ENCODE results near the gene TFF3. TPM values are rescaled to one million over a fixed set of nuclear protein-coding genes. Genes with fewer than 3 reads are reported as not detected.

Gene TFF3
- total RNA-seq, 2 experiments from 2014 or later: not detected

DNA sequence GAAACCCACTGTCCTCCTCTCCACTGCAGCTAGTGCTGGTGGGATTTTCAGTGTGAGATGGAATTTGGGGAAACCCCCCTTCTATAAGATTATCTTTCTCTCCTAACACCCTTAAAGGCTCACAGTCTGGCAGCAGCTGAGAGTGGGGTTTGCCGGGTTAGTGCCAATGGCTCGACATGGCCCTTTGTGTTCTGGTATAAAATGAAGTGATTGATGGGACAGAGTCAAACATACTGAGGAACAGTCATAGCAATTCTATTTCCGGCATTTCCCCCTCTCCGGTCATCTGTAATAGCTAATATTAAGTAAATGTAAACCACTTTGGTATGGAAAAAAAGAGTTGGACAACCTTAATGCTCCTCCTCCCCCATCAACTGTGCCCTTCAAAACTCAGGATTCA, 37.6 kb downstream of the TFF3 start:
- TF ChIP-seq CTCF (IDR thresholded peaks at IDR 0.05): no peak
- intact Hi-C loops (cut with DNase I, micrococcal nuclease): no loop called here
- H3K36me3 ChIP-seq (ENCODE audit: insufficient read depth, low read length): peaks cover 61% of the 10 kb centered on the region
- H3K36me3 Mint-ChIP-seq (ENCODE audit: low read depth): peaks cover 80% of the 10 kb centered on the region
- no peaks in the 10 kb centered on the region for H3K9me3 ChIP-seq (ENCODE audit: control insufficient read depth in 1 of 2, insufficient read depth in 1 of 2, low read length in 2 of 2)
- POLR2A ChIA-PET: no interaction called here
- H3K9me3 Mint-ChIP-seq: no peaks in the 10 kb centered on the region
- no peaks in the 10 kb centered on the region for H3K27me3 Mint-ChIP-seq
- no peak overlapping the region for H3K27ac ChIP-seq (ENCODE audit: low read depth in 1 of 2, low read length in 2 of 2)
- H3K4me1 Mint-ChIP-seq (ENCODE audit: low read depth): no peaks in the 10 kb centered on the region
- no peak overlapping the region for H3K4me3 Mint-ChIP-seq
- peak overlapping the region; percentile 58 for H3K27ac Mint-ChIP-seq
- H3K4me3 ChIP-seq (ENCODE audit: low read length): no peak overlapping the region
- DNase-seq (no peak), ATAC-seq (ENCODE audit: poor library complexity) (no peak)
- no peaks in the 10 kb centered on the region for H3K4me1 ChIP-seq (ENCODE audit: insufficient read depth, low read length)
- CTCF ChIA-PET: no interaction called here
- H3K27me3 ChIP-seq (ENCODE audit: control insufficient read depth in 1 of 2, insufficient read depth in 2 of 2, low read length in 2 of 2): no peaks in the 10 kb centered on the region

- Histone ChIP-seq H3K36me3 (ENCODE audit: insufficient read depth, low read length) (peaks cover 61% of the 10 kb centered on the region), H3K4me3 (ENCODE audit: low read length) (no peak overlapping the region), H3K27me3 (ENCODE audit: control insufficient read depth in 1 of 2, insufficient read depth in 2 of 2, low read length in 2 of 2) (no peaks in the 10 kb centered on the region), H3K27ac (ENCODE audit: low read depth in 1 of 2, low read length in 2 of 2) (no peak overlapping the region), H3K4me1 (ENCODE audit: insufficient read depth, low read length) (no peaks in the 10 kb centered on the region), H3K9me3 (ENCODE audit: control insufficient read depth in 1 of 2, insufficient read depth in 1 of 2, low read length in 2 of 2) (no peaks in the 10 kb centered on the region)
- intact Hi-C loops (cut with DNase I, micrococcal nuclease): no loop called here
- DNase-seq (no peak), ATAC-seq (ENCODE audit: poor library complexity) (no peak)
- H3K4me3 Mint-ChIP-seq: no peak overlapping the region
- peaks cover 78% of the 10 kb centered on the region for H3K36me3 Mint-ChIP-seq (ENCODE audit: low read depth)
- peak overlapping the region; percentile 58 for H3K27ac Mint-ChIP-seq
- no peaks in the 10 kb centered on the region for H3K4me1 Mint-ChIP-seq (ENCODE audit: low read depth)
- ChIA-PET CTCF (interaction anchor here (0.8 kb wide), 1 partner anchor 12 kb away, joined by 3 read pairs; no protein-coding TSS in a partner anchor), POLR2A (no interaction called here)
- TF ChIP-seq CTCF (IDR thresholded peaks at IDR 0.05): no peak
- no peaks in the 10 kb centered on the region for H3K27me3 Mint-ChIP-seq
- no peaks in the 10 kb centered on the region for H3K9me3 Mint-ChIP-seq
Measured at GRCh38 chr21:42276526-42277154, 38.6 kb downstream of the TFF3 start.

DNA sequence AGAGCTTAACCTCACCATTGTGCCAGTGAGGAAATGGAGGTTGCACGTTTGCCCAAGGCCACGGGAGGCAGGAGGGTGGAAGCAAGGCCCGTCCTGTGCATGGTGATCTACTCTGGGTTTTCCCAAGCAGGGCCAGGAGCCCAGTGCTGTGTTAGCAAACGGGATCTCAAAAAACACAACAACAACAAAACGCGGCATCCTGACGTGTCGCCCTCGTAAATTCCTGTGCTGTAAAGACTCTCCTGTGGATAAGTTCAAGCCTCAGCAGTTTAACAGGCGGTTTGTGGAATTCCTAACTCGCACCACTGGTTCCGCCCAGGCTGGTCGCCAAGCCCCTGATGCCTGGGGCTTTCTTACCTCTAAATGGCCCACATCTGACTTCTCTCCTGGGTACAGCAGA, 39.1 kb downstream of the TFF3 start:
- H3K27me3 Mint-ChIP-seq: no peaks in the 10 kb centered on the region
- H3K4me1 ChIP-seq (ENCODE audit: insufficient read depth, low read length): no peaks in the 10 kb centered on the region
- ChIA-PET POLR2A (no interaction called here), CTCF (interaction anchor here (0.8 kb wide), 1 partner anchor 11 kb away, joined by 3 read pairs; no protein-coding TSS in a partner anchor)
- no peak overlapping the region for H3K4me3 Mint-ChIP-seq
- H3K27me3 ChIP-seq (ENCODE audit: control insufficient read depth in 1 of 2, insufficient read depth in 2 of 2, low read length in 2 of 2): no peaks in the 10 kb centered on the region
- TF ChIP-seq CTCF (IDR thresholded peaks at IDR 0.05): no peak
- H3K4me1 Mint-ChIP-seq (ENCODE audit: low read depth): peaks cover 3% of the 10 kb centered on the region
- H3K27ac ChIP-seq (ENCODE audit: low read depth in 1 of 2, low read length in 2 of 2): no peak overlapping the region
- intact Hi-C loops (cut with DNase I, micrococcal nuclease): no loop called here
- H3K36me3 ChIP-seq (ENCODE audit: insufficient read depth, low read length): peaks cover 61% of the 10 kb centered on the region
- ATAC-seq (ENCODE audit: poor library complexity) (no peak), DNase-seq (no peak)
- H3K27ac Mint-ChIP-seq: no peak overlapping the region
- H3K9me3 ChIP-seq (ENCODE audit: control insufficient read depth in 1 of 2, insufficient read depth in 1 of 2, low read length in 2 of 2): no peaks in the 10 kb centered on the region
- no peaks in the 10 kb centered on the region for H3K9me3 Mint-ChIP-seq
- no peak overlapping the region for H3K4me3 ChIP-seq (ENCODE audit: low read length)
- peaks cover 81% of the 10 kb centered on the region for H3K36me3 Mint-ChIP-seq (ENCODE audit: low read depth)
